Measurements from ENCODE around the gene FOXK2. TPM values are rescaled to one million over a fixed set of nuclear protein-coding genes. Genes with fewer than 3 reads are reported as not detected.

FOXK2 gene
- polyA plus RNA-seq, 6 donors from 2014 or later, result 2.5 to 6.0 (median 4.4) TPM

- no peaks in the 10 kb centered on the region for H3K36me3 Mint-ChIP-seq
- DNase-seq (peak; percentile 45), ATAC-seq (ENCODE audit: low read depth in 2 of 2) (peak; percentile 41 to 49)
- H3K9me3 Mint-ChIP-seq, result no peaks in the 10 kb centered on the region
- H3K4me3 Mint-ChIP-seq, result peak overlapping the region; percentile 79 to 93 (median 88)
- H3K4me1 Mint-ChIP-seq, result peaks cover 17 to 42% (median 27%) of the 10 kb centered on the region in 3 donors
- no peaks in the 10 kb centered on the region for H3K27me3 Mint-ChIP-seq
- H3K27ac Mint-ChIP-seq, result peak overlapping the region; percentile 74 to 93 (median 84)
Observed at GRCh38 chr17:82647593-82648164, 128.1 kb downstream of the FOXK2 start.

- H3K27me3 Mint-ChIP-seq, result no peaks in the 10 kb centered on the region
- H3K9me3 Mint-ChIP-seq, result no peaks in the 10 kb centered on the region
- H3K36me3 Mint-ChIP-seq, result no peaks in the 10 kb centered on the region
- peak within 1 kb of the TSS; percentile 81 to 93 (median 88) for H3K4me3 Mint-ChIP-seq
- H3K27ac Mint-ChIP-seq, result peak within 1 kb of the TSS; percentile 74 to 93 (median 84)
- DNase-seq, result peak; percentile 85
- peaks cover 17 to 42% (median 27%) of the 10 kb centered on the region in 3 donors for H3K4me1 Mint-ChIP-seq
- peak; percentile 83 to 87 for ATAC-seq (ENCODE audit: low read depth in 2 of 2)
Observed at GRCh38 chr17:82648165-82648668, 128.7 kb downstream of the FOXK2 start, which contains the start of gene WDR45B. WDR45B (minus strand) TSS chr17:82648444; CDS start chr17:82648340, 104 bp downstream.

- peak in 1 of 2 donors; percentile 6 for ATAC-seq (ENCODE audit: low read depth in 2 of 2)
- Mint-ChIP-seq H3K36me3 (no peaks in the 10 kb centered on the region), H3K27me3 (no peaks in the 10 kb centered on the region), H3K9me3 (no peaks in the 10 kb centered on the region), H3K4me3 (peak overlapping the region in 5 of 8 donors; percentile 38 to 91 (median 83)), H3K4me1 (peaks cover 17 to 40% (median 26%) of the 10 kb centered on the region in 3 donors), H3K27ac (peak overlapping the region in 3 of 6 donors; percentile 26 to 86 (median 57))
- DNase-seq, result peak; percentile 37
Observed at GRCh38 chr17:82648742-82649331, 129.3 kb downstream of the FOXK2 start.

- no peaks in the 10 kb centered on the region for H3K9me3 Mint-ChIP-seq
- DNase-seq, result no peak
Observed at GRCh38 chr17:82649501-82650261, 130.1 kb downstream of the FOXK2 start.

GRCh38 chr17:82650723-82651122 is 131.2 kb downstream of the FOXK2 start:
- Mint-ChIP-seq H3K27me3 (no peaks in the 10 kb centered on the region), H3K4me1 (peaks cover 11 to 27% (median 18%) of the 10 kb centered on the region in 3 donors), H3K4me3 (peak overlapping the region in 1 of 8 donors; percentile 51), H3K27ac (peak overlapping the region in 3 of 6 donors; percentile 34 to 82 (median 42)), H3K9me3 (no peaks in the 10 kb centered on the region), H3K36me3 (no peaks in the 10 kb centered on the region)
- DNase-seq (no peak), ATAC-seq (ENCODE audit: low read depth in 2 of 2) (no peak)

More at GRCh38 chr17:82649501-82650261, 130.1 kb downstream of the FOXK2 start:
- ATAC-seq (ENCODE audit: low read depth in 2 of 2), result no peak
- Mint-ChIP-seq H3K36me3 (no peaks in the 10 kb centered on the region), H3K27me3 (no peaks in the 10 kb centered on the region), H3K4me3 (peak overlapping the region; percentile 52 to 85 (median 68)), H3K4me1 (peaks cover 17 to 35% (median 22%) of the 10 kb centered on the region in 3 donors), H3K27ac (peak overlapping the region in 5 of 6 donors; percentile 57 to 88 (median 81))

- peaks cover 2 to 8% (median 7%) of the 10 kb centered on the region in 3 donors for H3K4me1 Mint-ChIP-seq
- no peaks in the 10 kb centered on the region for H3K9me3 Mint-ChIP-seq
- no peaks in the 10 kb centered on the region for H3K27me3 Mint-ChIP-seq
- DNase-seq, result no peak
- H3K4me3 Mint-ChIP-seq, result no peak overlapping the region
- H3K27ac Mint-ChIP-seq, result no peak overlapping the region
- H3K36me3 Mint-ChIP-seq, result peaks cover 0 to 7% of the 10 kb centered on the region in 2 donors
- no peak for ATAC-seq (ENCODE audit: low read depth in 2 of 2)
Observed at GRCh38 chr17:82653651-82654528, 134.4 kb downstream of the FOXK2 start.

Other genes starting within 250 kb of the FOXK2 start
- gene CSNK1D, start 246.0 kb upstream of the FOXK2 start, polyA plus RNA-seq (ENCODE audit: low read depth in 6 of 6), result 10 to 100 TPM; 27.7 to 78.6 (median 63.4) TPM
- 1 to 10 TPM in 2 of 6 donors, under 1 TPM in 2, not detected in 2; 0.50 to 1.5 (median 1.0) TPM for gene CD7, start 202.1 kb upstream of the FOXK2 start, polyA plus RNA-seq (ENCODE audit: low read depth in 6 of 6)
- 1 to 10 TPM in 1 of 6 donors, under 1 TPM in 1, not detected in 4; 0.19 to 2.2 TPM for gene SECTM1, start 186.0 kb upstream of the FOXK2 start, polyA plus RNA-seq (ENCODE audit: low read depth in 6 of 6)
- not detected for gene TEX19, start 160.5 kb upstream of the FOXK2 start, polyA plus RNA-seq (ENCODE audit: low read depth in 6 of 6)
- not detected for gene UTS2R, start 148.0 kb upstream of the FOXK2 start, polyA plus RNA-seq (ENCODE audit: low read depth in 6 of 6)
- gene HEXD, start 101.4 kb upstream of the FOXK2 start, polyA plus RNA-seq (ENCODE audit: low read depth in 6 of 6), result 10 to 100 TPM; 10.8 to 30.5 (median 18.2) TPM
- gene OGFOD3, start 101.1 kb upstream of the FOXK2 start, polyA plus RNA-seq (ENCODE audit: low read depth in 6 of 6), result 10 to 100 TPM; 22.8 to 31.6 (median 26.1) TPM
- gene CYBC1, start 69.0 kb upstream of the FOXK2 start, polyA plus RNA-seq (ENCODE audit: low read depth in 6 of 6), result 100 to 1,000 TPM; 274 to 340 (median 303) TPM
- gene NARF, start 61.0 kb upstream of the FOXK2 start, polyA plus RNA-seq (ENCODE audit: low read depth in 6 of 6), result 100 to 1,000 TPM in 3 of 6 donors, 10 to 100 TPM in 3; 72.3 to 137 (median 95.0) TPM
- 10 to 100 TPM; 37.9 to 77.8 (median 47.4) TPM for gene WDR45B, start 128.7 kb downstream of the FOXK2 start, polyA plus RNA-seq (ENCODE audit: low read depth in 6 of 6)
- 1 to 10 TPM; 1.2 to 3.0 (median 2.3) TPM for gene RAB40B, start 179.0 kb downstream of the FOXK2 start, polyA plus RNA-seq (ENCODE audit: low read depth in 6 of 6)
- gene FN3KRP, start 197.0 kb downstream of the FOXK2 start, polyA plus RNA-seq (ENCODE audit: low read depth in 6 of 6), result 10 to 100 TPM; 20.0 to 27.7 (median 25.8) TPM
- not detected for gene FN3K, start 215.9 kb downstream of the FOXK2 start, polyA plus RNA-seq (ENCODE audit: low read depth in 6 of 6)
- 10 to 100 TPM; 23.6 to 34.7 (median 27.5) TPM for gene TBCD, start 232.3 kb downstream of the FOXK2 start, polyA plus RNA-seq (ENCODE audit: low read depth in 6 of 6)